Suprapubic skin (tissue), 4 donors: ENCODE data around the gene SLC25A19. TPM values are rescaled to one million over a fixed set of nuclear protein-coding genes. Genes with fewer than 3 reads are reported as not detected.
"Not testable (repeated sequence)": the region's sequence is repeated elsewhere in the genome, so short reads cannot be mapped to it uniquely, and the experiment has no call there.

ENCODE experiments used
- DNase-seq, 2 donors: peaks; one replicate each; pipeline ENCODE4 v3.0.0-alpha.2; 2019; ENCODE audit warnings: low spot score in 2 of 2
- H3K27ac ChIP-seq: fragments of 200-600 bp; sonication (generic); one replicate; pipeline ENCODE4 v1.5.1; 2019
- H3K27me3 ChIP-seq: fragments of 200-600 bp; sonication (generic); one replicate; pipeline ENCODE4 v1.5.1; 2019
- H3K36me3 ChIP-seq: fragments of 200-600 bp; sonication (generic); one replicate; pipeline ENCODE4 v1.5.1; 2019
- H3K4me1 ChIP-seq: fragments of 200-600 bp; sonication (generic); one replicate; pipeline ENCODE4 v1.5.1; 2019
- H3K4me3 ChIP-seq: fragments of 200-600 bp; sonication (generic); one replicate; pipeline ENCODE4 v1.5.1; 2019; ENCODE audit warnings: mild to moderate bottlenecking
- H3K9me3 ChIP-seq: fragments of 200-600 bp; sonication (generic); one replicate; pipeline ENCODE4 v1.5.1; 2019
- CTCF ChIP-seq, 2 donors: fragments of 200-600 bp in 1 of 2; fragments of 450-650 bp in 1 of 2; sonication (generic) in 1 of 2; IDR thresholded peaks; one replicate each; pipeline ENCODE4 v1.5.1; 2016 to 2019; ENCODE audit warnings: antibody characterized with exemption in 2 of 2, mild to moderate bottlenecking in 1 of 2, moderate library complexity in 1 of 2
- EP300 ChIP-seq: sonication (generic); formaldehyde crosslinking; IDR thresholded peaks from one replicate; pipeline ENCODE4 v1.6.1; 2017; ENCODE audit warnings: antibody characterized with exemption
- POLR2A ChIP-seq, 2 donors: fragments of 450-650 bp; IDR thresholded peaks; one replicate each; pipeline ENCODE4 v1.6.1; 2017; ENCODE audit warnings: antibody characterized with exemption in 2 of 2, mild to moderate bottlenecking in 2 of 2, moderate library complexity in 2 of 2
- POLR2AphosphoS5 ChIP-seq, 3 donors: sonication (generic); formaldehyde crosslinking; IDR thresholded peaks; one replicate each; pipeline ENCODE4 v1.6.1; 2017; ENCODE audit warnings: antibody characterized with exemption in 3 of 3
- WGBS: methylation state at CpG from one replicate; pipeline ENCODE4 v1.1.5; 2018; 5-methylcytosine and 5-hydroxymethylcytosine counted together
- total RNA-seq, 4 donors: library from RNA; depleted of rRNA; stranded (reverse); fragments of >200 nt; gene quantifications; one replicate each; pipeline ENCODE4 v1.1.0, GENCODE V29; 2016

Gene SLC25A19
- total RNA-seq, 4 donors from 2014 or later = 6.1 to 14.4 (median 10.1) TPM

- peaks cover 10% of the 10 kb centered on the region for H3K4me1 ChIP-seq
- peak overlapping the region; percentile 85 for H3K4me3 ChIP-seq
- WGBS = 7% methylated on average over 26 of the region's 26 CpGs
- H3K36me3 ChIP-seq = peaks cover 9% of the 10 kb centered on the region
- peak in 1 of 2 donors; percentile 87 for DNase-seq
- no peaks in the 10 kb centered on the region for H3K9me3 ChIP-seq
- TF ChIP-seq POLR2AphosphoS5 (IDR thresholded peaks at IDR 0.05) (no peak), POLR2A (IDR thresholded peaks at IDR 0.05) (no peak), EP300 (no peak), CTCF (IDR thresholded peaks at IDR 0.05) (no peak)
- H3K27me3 ChIP-seq = no peaks in the 10 kb centered on the region
- peak overlapping the region; percentile 95 for H3K27ac ChIP-seq
These were observed 652 bp upstream of the SLC25A19 start for GRCh38 chr17:75289832-75290337.

- peaks cover 11% of the 10 kb centered on the region for H3K36me3 ChIP-seq
- H3K27me3 ChIP-seq = no peaks in the 10 kb centered on the region
- DNase-seq = no peak
- TF ChIP-seq POLR2A (IDR thresholded peaks at IDR 0.05) (no peak), EP300 (no peak), POLR2AphosphoS5 (IDR thresholded peaks at IDR 0.05) (no peak), CTCF (IDR thresholded peaks at IDR 0.05) (no peak)
- no peaks in the 10 kb centered on the region for H3K9me3 ChIP-seq
- peaks cover 10% of the 10 kb centered on the region for H3K4me1 ChIP-seq
- peak overlapping the region; percentile 85 for H3K4me3 ChIP-seq
- 0% methylated on average over 4 of the region's 14 CpGs for WGBS
- peak overlapping the region; percentile 95 for H3K27ac ChIP-seq
These were observed 491 bp downstream of the SLC25A19 start for GRCh38 chr17:75288770-75289114.

- no peak for DNase-seq
- WGBS = 16% methylated on average over 2 of the region's 2 CpGs
- no peak for TF ChIP-seq EP300
- TF ChIP-seq CTCF (IDR thresholded peaks at IDR 0.05) = no peak
- no peak for TF ChIP-seq POLR2AphosphoS5 (IDR thresholded peaks at IDR 0.05)
- TF ChIP-seq POLR2A (IDR thresholded peaks at IDR 0.05) = no peak
- H3K36me3 ChIP-seq = peaks cover 14% of the 10 kb centered on the region
- peaks cover 10% of the 10 kb centered on the region for H3K4me1 ChIP-seq
- H3K4me3 ChIP-seq = peak overlapping the region; percentile 85
- no peaks in the 10 kb centered on the region for H3K27me3 ChIP-seq
- no peaks in the 10 kb centered on the region for H3K9me3 ChIP-seq
- no peak overlapping the region for H3K27ac ChIP-seq
These were observed 874 bp downstream of the SLC25A19 start for GRCh38 chr17:75288359-75288758.

- H3K27me3 ChIP-seq = no peaks in the 10 kb centered on the region
- H3K4me3 ChIP-seq = no peak overlapping the region
- TF ChIP-seq CTCF (IDR thresholded peaks at IDR 0.05) (no peak), EP300 (no peak), POLR2A (IDR thresholded peaks at IDR 0.05) (no peak), POLR2AphosphoS5 (IDR thresholded peaks at IDR 0.05) (no peak)
- peaks cover 21% of the 10 kb centered on the region for H3K36me3 ChIP-seq
- no peak overlapping the region for H3K27ac ChIP-seq
- 80% methylated on average over 9 of the region's 9 CpGs for WGBS
- no peak for DNase-seq
- no peaks in the 10 kb centered on the region for H3K9me3 ChIP-seq
- H3K4me1 ChIP-seq = peaks cover 10% of the 10 kb centered on the region
These were observed 2.0 kb downstream of the SLC25A19 start for GRCh38 chr17:75287221-75287620.

- Histone ChIP-seq H3K9me3 (no peaks in the 10 kb centered on the region), H3K27me3 (no peaks in the 10 kb centered on the region), H3K36me3 (peaks cover 30% of the 10 kb centered on the region), H3K4me3 (no peak overlapping the region), H3K4me1 (peaks cover 10% of the 10 kb centered on the region), H3K27ac (no peak overlapping the region)
- TF ChIP-seq CTCF (IDR thresholded peaks at IDR 0.05) (no peak), POLR2AphosphoS5 (IDR thresholded peaks at IDR 0.05) (no peak), EP300 (no peak), POLR2A (IDR thresholded peaks at IDR 0.05) (no peak)
- WGBS = 85% methylated on average over 6 of the region's 6 CpGs
- no peak for DNase-seq
These were observed 4.1 kb downstream of the SLC25A19 start for GRCh38 chr17:75285123-75285522.

GRCh38 chr17:75280189-75280588 lies 9.0 kb downstream of the SLC25A19 start:
- H3K27me3 ChIP-seq, H3K4me3 ChIP-seq, H3K27ac ChIP-seq, H3K4me1 ChIP-seq, H3K9me3 ChIP-seq, DNase-seq: not testable (repeated sequence)
- H3K36me3 ChIP-seq = peaks cover 21% of the 10 kb centered on the region
- 93% methylated on average over 4 of the region's 4 CpGs for WGBS
